NCI-H774 (cell line): ENCODE measurements around the gene MKI67.

Source experiments
- DNase-seq: peaks from one replicate; lab custom pipeline; 2025; lab: John Stamatoyannopoulos, UW

MKI67 gene

GRCh38 chr10:128050121-128050516 lies 76.1 kb downstream of the MKI67 start:
- DNase-seq = no peak

- DNase-seq = no peak
Observed at GRCh38 chr10:128049226-128050120, 76.8 kb downstream of the MKI67 start.

- DNase-seq = no peak
Observed at GRCh38 chr10:128048819-128049210, 77.4 kb downstream of the MKI67 start.

GRCh38 chr10:128047991-128048818 lies 78.0 kb downstream of the MKI67 start:
- DNase-seq = no peak

GRCh38 chr10:128047351-128047750 lies 78.9 kb downstream of the MKI67 start:
- DNase-seq = no peak

- no peak for DNase-seq
Observed at GRCh38 chr10:128046953-128047290, 79.3 kb downstream of the MKI67 start.
